ENCODE results near the gene CEACAM3. TPM values are rescaled to one million over a fixed set of nuclear protein-coding genes. Genes with fewer than 3 reads are reported as not detected.
A peak's percentile ranks its signal among the peaks of the same experiment; 100 is the strongest.
"Not testable (repeated sequence)": the region's sequence is repeated elsewhere in the genome, so short reads cannot be mapped to it uniquely, and the experiment has no call there.

Gene CEACAM3
- not detected in 2 replicates for total RNA-seq (2022)
- Bru-seq, nascent RNA, result percentile 11 among the genes with signal in this experiment
- not detected for BruChase-seq, experiment 1, labeled RNA remaining after a 2-hour chase
- percentile 6 among the genes with signal in this experiment for BruChase-seq, experiment 2, labeled RNA remaining after a 6-hour chase
- long read RNA-seq, result 0 reads

GRCh38 chr19:41796362-41796761 lies at the start of gene CEACAM3:
Gene CEACAM3 (plus strand): TSS chr19:41796587. CDS start chr19:41796678, 91 bp downstream.
- H3K9me3 Mint-ChIP-seq (ENCODE audit: unreplicated experiment), result peaks cover 10% of the 10 kb centered on the region
- Histone ChIP-seq H3K4me1 (peaks cover 25% of the 10 kb centered on the region), H3K36me3 (ENCODE audit: control insufficient read depth, insufficient read depth, low read length) (no peaks in the 10 kb centered on the region), H3K27me3 (replicated peaks; ENCODE audit: control insufficient read depth, insufficient read depth, low read length) (no peaks in the 10 kb centered on the region), H3K4me3 (ENCODE audit: low read depth, low read length) (no peak within 1 kb of the TSS), H3K9me3 (peaks cover under 1% of the 10 kb centered on the region; the same call in 1 of the 2 replicates)
- H3K27ac Mint-ChIP-seq (ENCODE audit: unreplicated experiment), result no peak within 1 kb of the TSS
- ChIA-PET CTCF (interaction anchor here (1.4 to 1.8 kb wide), 3 partner anchors 10 to 43 kb away, joined by 3 to 11 read pairs (median 8); no protein-coding TSS in a partner anchor), POLR2A (no interaction called here)
- H3K4me3 Mint-ChIP-seq (ENCODE audit: unreplicated experiment), result no peak within 1 kb of the TSS
- intact Hi-C loops (cut with micrococcal nuclease; ENCODE audit: unreplicated experiment), result no loop called here
- H3K4me1 Mint-ChIP-seq (ENCODE audit: low read depth, unreplicated experiment), result peaks cover 32% of the 10 kb centered on the region
- BruUV-seq (replicated peaks), result no TSS peak
- TF ChIP-seq CTCF (IDR thresholded peaks at IDR 0.05; ENCODE audit: insufficient read depth in 1 of 2, low read depth in 1 of 2, low read length in 1 of 2, severe bottlenecking in 1 of 2, unreplicated experiment in 1 of 2), result no peak
- DNase-seq, result no peak
- no peaks in the 10 kb centered on the region for H3K27me3 Mint-ChIP-seq (ENCODE audit: insufficient read depth, unreplicated experiment)
- no peaks in the 10 kb centered on the region for H3K36me3 Mint-ChIP-seq (ENCODE audit: insufficient read depth, unreplicated experiment)

GRCh38 chr19:41746593-41747227 lies 49.7 kb upstream of the CEACAM3 start:
- Mint-ChIP-seq H3K9me3 (ENCODE audit: unreplicated experiment) (no peaks in the 10 kb centered on the region), H3K4me1 (ENCODE audit: low read depth, unreplicated experiment) (peaks cover 16% of the 10 kb centered on the region), H3K36me3 (ENCODE audit: insufficient read depth, unreplicated experiment) (no peaks in the 10 kb centered on the region), H3K27me3 (ENCODE audit: insufficient read depth, unreplicated experiment) (no peaks in the 10 kb centered on the region), H3K27ac (ENCODE audit: unreplicated experiment) (no peak overlapping the region), H3K4me3 (ENCODE audit: unreplicated experiment) (no peak overlapping the region)
- Histone ChIP-seq H3K9me3 (no peaks in the 10 kb centered on the region), H3K27me3 (replicated peaks; ENCODE audit: control insufficient read depth, insufficient read depth, low read length) (no peaks in the 10 kb centered on the region), H3K36me3 (ENCODE audit: control insufficient read depth, insufficient read depth, low read length) (no peaks in the 10 kb centered on the region), H3K4me1 (peaks cover 15% of the 10 kb centered on the region; the same call in 1 of the 2 replicates), H3K4me3 (ENCODE audit: low read depth, low read length) (no peak overlapping the region)
- peak; percentile 73 to 76 for DNase-seq
- intact Hi-C loops (cut with micrococcal nuclease; ENCODE audit: unreplicated experiment), result loop anchor here (1.0 to 5.0 kb wide), 2 partner anchors 40 to 104 kb away; no protein-coding TSS in a partner anchor
- BruUV-seq (replicated peaks), result no TSS peak
- POLR2A ChIA-PET, result no interaction called here
- TF ChIP-seq CTCF (IDR thresholded peaks at IDR 0.05; ENCODE audit: insufficient read depth in 1 of 2, low read depth in 1 of 2, low read length in 1 of 2, severe bottlenecking in 1 of 2, unreplicated experiment in 1 of 2), result peak; percentile 85 to 90
- CTCF ChIA-PET, result interaction anchor here (0.5 to 3.9 kb wide), 5 partner anchors 8 to 105 kb away, joined by 3 to 38 read pairs (median 3); no protein-coding TSS in a partner anchor

- Histone ChIP-seq H3K9me3 (no peaks in the 10 kb centered on the region), H3K27me3 (replicated peaks; ENCODE audit: control insufficient read depth, insufficient read depth, low read length) (no peaks in the 10 kb centered on the region), H3K4me3 (ENCODE audit: low read depth, low read length) (no peak overlapping the region), H3K4me1 (peaks cover 15% of the 10 kb centered on the region; the same call in 1 of the 2 replicates), H3K36me3 (ENCODE audit: control insufficient read depth, insufficient read depth, low read length) (no peaks in the 10 kb centered on the region)
- no peak for DNase-seq
- Mint-ChIP-seq H3K36me3 (ENCODE audit: insufficient read depth, unreplicated experiment) (no peaks in the 10 kb centered on the region), H3K4me3 (ENCODE audit: unreplicated experiment) (no peak overlapping the region), H3K4me1 (ENCODE audit: low read depth, unreplicated experiment) (peaks cover 16% of the 10 kb centered on the region), H3K27me3 (ENCODE audit: insufficient read depth, unreplicated experiment) (no peaks in the 10 kb centered on the region), H3K9me3 (ENCODE audit: unreplicated experiment) (no peaks in the 10 kb centered on the region), H3K27ac (ENCODE audit: unreplicated experiment) (no peak overlapping the region)
- intact Hi-C loops (cut with micrococcal nuclease; ENCODE audit: unreplicated experiment), result loop anchor here (5.0 kb wide), 1 partner anchor 106 kb away; no protein-coding TSS in a partner anchor
- POLR2A ChIA-PET, result no interaction called here
- no peak for TF ChIP-seq CTCF (IDR thresholded peaks at IDR 0.05; ENCODE audit: insufficient read depth in 1 of 2, low read depth in 1 of 2, low read length in 1 of 2, severe bottlenecking in 1 of 2, unreplicated experiment in 1 of 2)
- CTCF ChIA-PET, result interaction anchor here (3.9 kb wide), 1 partner anchor 41 kb away, joined by 38 read pairs; no protein-coding TSS in a partner anchor
- no TSS peak for BruUV-seq (replicated peaks)
Observed at GRCh38 chr19:41748012-41748411, 48.4 kb upstream of the CEACAM3 start.

GRCh38 chr19:41750248-41751134 lies 45.9 kb upstream of the CEACAM3 start:
- BruUV-seq (replicated peaks); H3K27me3 ChIP-seq (replicated peaks; ENCODE audit: control insufficient read depth, insufficient read depth, low read length); DNase-seq; H3K4me3 Mint-ChIP-seq (ENCODE audit: unreplicated experiment); intact Hi-C loops (cut with micrococcal nuclease; ENCODE audit: unreplicated experiment); H3K27me3 Mint-ChIP-seq (ENCODE audit: insufficient read depth, unreplicated experiment); POLR2A ChIA-PET; H3K9me3 Mint-ChIP-seq (ENCODE audit: unreplicated experiment); H3K9me3 ChIP-seq; H3K36me3 ChIP-seq (ENCODE audit: control insufficient read depth, insufficient read depth, low read length); H3K4me3 ChIP-seq (ENCODE audit: low read depth, low read length); H3K27ac Mint-ChIP-seq (ENCODE audit: unreplicated experiment); H3K36me3 Mint-ChIP-seq (ENCODE audit: insufficient read depth, unreplicated experiment): not testable (repeated sequence)
- CTCF ChIA-PET, result interaction anchor here (0.6 to 2.8 kb wide), 2 partner anchors 29 to 43 kb away, joined by 3 to 19 read pairs; no protein-coding TSS in a partner anchor
- H3K4me1 Mint-ChIP-seq (ENCODE audit: low read depth, unreplicated experiment), result peaks cover 22% of the 10 kb centered on the region
- H3K4me1 ChIP-seq, result peaks cover 24% of the 10 kb centered on the region

All from Caco-2 (cell line).